HEK293 (cell line): ENCODE data around the gene FRMD3.

ENCODE experiments used
- CTCF ChIA-PET: fragments of 350-600 bp; formaldehyde crosslinking; extraction: SDS; loops from one replicate; lab custom pipeline; 2021; ENCODE audit warnings: antibody characterized with exemption; lab: Yijun Ruan, JAX
- POLR2A ChIA-PET: fragments of 300-600 bp; formaldehyde crosslinking; extraction: SDS; loops from one replicate; lab custom pipeline; 2020; ENCODE audit warnings: antibody characterized with exemption, inconsistent platforms; lab: Yijun Ruan, JAX
- H3K27ac ChIP-seq: fragments of 200-500 bp; sonication (Bioruptor generic); 2 replicates; pipeline ENCODE4 v1.5.1; 2014; ENCODE audit warnings: low read depth, low read length, control low read depth, inconsistent platforms; ENCODE audit errors: extremely low read depth
- H3K36me3 ChIP-seq, 2 experiments: fragments of 200-500 bp in 1 of 2; sonication (Bioruptor generic) in 1 of 2; 1 replicate in 1 of 2; 2 replicates in 1 of 2; pipeline ENCODE4 v1.5.1; 2014 to 2017; ENCODE audit warnings: inconsistent platforms in 2 of 2, low read length in 2 of 2; ENCODE audit not compliant: control insufficient read depth in 2 of 2, insufficient read depth in 1 of 2
- H3K4me1 ChIP-seq: fragments of 200-500 bp; sonication (Bioruptor generic); 2 replicates; pipeline ENCODE4 v1.5.1; 2014; ENCODE audit warnings: mild to moderate bottlenecking, low read length, inconsistent platforms; ENCODE audit not compliant: control insufficient read depth, insufficient read depth
- H3K4me3 ChIP-seq: 2 replicates; pipeline ENCODE4 v1.5.1; 2011; ENCODE audit warnings: low read depth, mild to moderate bottlenecking, control low read depth, low read length, moderate library complexity
- H3K9me3 ChIP-seq: fragments of 200-500 bp; sonication (Bioruptor generic); 2 replicates; pipeline ENCODE4 v1.5.1; 2014; ENCODE audit warnings: low read depth, low read length, inconsistent platforms; ENCODE audit not compliant: control insufficient read depth, insufficient read depth
- FEZF1 ChIP-seq: fragments of 450-650 bp; formaldehyde crosslinking; IDR thresholded peaks from 2 replicates; pipeline ENCODE4 v1.5.1; 2016; ENCODE audit warnings: missing biosample characterization, missing genetic modification characterization
- PRDM1 ChIP-seq: fragments of 450-650 bp; formaldehyde crosslinking; IDR thresholded peaks from 2 replicates; pipeline ENCODE4; 2016; ENCODE audit warnings: missing biosample characterization, missing genetic modification characterization
- YY2 ChIP-seq: fragments of 450-650 bp; formaldehyde crosslinking; IDR thresholded peaks from 2 replicates; pipeline ENCODE4 v1.5.1; 2016; ENCODE audit warnings: missing biosample characterization, missing genetic modification characterization
- ZBTB11 ChIP-seq: fragments of 450-650 bp; formaldehyde crosslinking; conservative IDR thresholded peaks from 2 replicates; pipeline ENCODE4 v1.5.1; 2016; ENCODE audit warnings: low read depth, missing biosample characterization, missing genetic modification characterization
- ZBTB44 ChIP-seq: fragments of 450-650 bp; IDR thresholded peaks from 2 replicates; pipeline ENCODE4 v1.5.1; 2018; ENCODE audit warnings: missing biosample characterization, mild to moderate bottlenecking, missing genetic modification characterization
- ZBTB7A ChIP-seq: fragments of 450-650 bp; formaldehyde crosslinking; IDR thresholded peaks from 2 replicates; pipeline ENCODE4 v1.5.1; 2016; ENCODE audit warnings: low read depth, missing biosample characterization, missing genetic modification characterization
- ZIC2 ChIP-seq: fragments of 450-650 bp; formaldehyde crosslinking; IDR thresholded peaks from 2 replicates; pipeline ENCODE4 v1.5.1; 2016; ENCODE audit warnings: missing biosample characterization, missing genetic modification characterization
- ZNF112 ChIP-seq: fragments of 450-650 bp; formaldehyde crosslinking; IDR thresholded peaks from 2 replicates; pipeline ENCODE4 v1.5.0; 2017; ENCODE audit warnings: missing biosample characterization, missing genetic modification characterization
- ZNF132 ChIP-seq: fragments of 450-650 bp; formaldehyde crosslinking; IDR thresholded peaks from 2 replicates; pipeline ENCODE4 v1.5.1; 2017; ENCODE audit warnings: missing biosample characterization, missing genetic modification characterization, borderline replicate concordance
- ZNF155 ChIP-seq: fragments of 450-650 bp; formaldehyde crosslinking; IDR thresholded peaks from 2 replicates; pipeline ENCODE4 v1.5.1; 2016; ENCODE audit warnings: missing biosample characterization, missing genetic modification characterization
- ZNF221 ChIP-seq: fragments of 450-650 bp; formaldehyde crosslinking; IDR thresholded peaks from 2 replicates; pipeline ENCODE4 v1.5.1; 2017; ENCODE audit warnings: missing biosample characterization, missing genetic modification characterization, borderline replicate concordance
- ZNF350 ChIP-seq: fragments of 450-650 bp; formaldehyde crosslinking; IDR thresholded peaks from 2 replicates; pipeline ENCODE4 v1.5.0; 2017; ENCODE audit warnings: missing biosample characterization, mild to moderate bottlenecking, missing genetic modification characterization
- ZNF37A ChIP-seq: fragments of 450-650 bp; IDR thresholded peaks from 2 replicates; pipeline ENCODE4 v1.5.1; 2018; ENCODE audit warnings: missing biosample characterization, missing genetic modification characterization
- ZNF513 ChIP-seq: fragments of 450-650 bp; IDR thresholded peaks from 2 replicates; pipeline ENCODE4 v1.5.1; 2018; ENCODE audit warnings: missing biosample characterization, missing genetic modification characterization
- ZNF529 ChIP-seq: fragments of 450-650 bp; formaldehyde crosslinking; IDR thresholded peaks from 2 replicates; pipeline ENCODE4 v1.5.1; 2017; ENCODE audit warnings: missing genetic modification characterization, missing biosample characterization; ENCODE audit not compliant: insufficient replicate concordance
- ZNF555 ChIP-seq: fragments of 450-650 bp; formaldehyde crosslinking; conservative IDR thresholded peaks from 2 replicates; pipeline ENCODE4 v1.5.1; 2017; ENCODE audit warnings: missing biosample characterization, mild to moderate bottlenecking, missing genetic modification characterization, inconsistent platforms
- ZNF621 ChIP-seq: fragments of 450-650 bp; formaldehyde crosslinking; IDR thresholded peaks from 2 replicates; pipeline ENCODE4 v1.5.1; 2017; ENCODE audit warnings: missing biosample characterization, missing genetic modification characterization
- ZNF777 ChIP-seq: fragments of 450-650 bp; formaldehyde crosslinking; IDR thresholded peaks from 2 replicates; pipeline ENCODE4 v1.5.1; 2017; ENCODE audit warnings: missing biosample characterization, missing genetic modification characterization, borderline replicate concordance
- ZNF792 ChIP-seq: fragments of 450-650 bp; formaldehyde crosslinking; IDR thresholded peaks from 2 replicates; pipeline ENCODE4 v1.5.1; 2016; ENCODE audit warnings: missing biosample characterization, missing genetic modification characterization
- TF ChIP-seq, protein P1 (sequence below): fragments of 450-650 bp; formaldehyde crosslinking; IDR thresholded peaks from 2 replicates; pipeline ENCODE4 v1.5.1; 2016; ENCODE audit warnings: missing biosample characterization, missing genetic modification characterization, borderline replicate concordance

The FRMD3 gene

GRCh38 chr9:83238871-83239640 is 299.1 kb downstream of the FRMD3 start:
- POLR2A ChIA-PET, result no interaction called here
- Histone ChIP-seq H3K4me3 (no peak overlapping the region), H3K36me3 (no peaks in the 10 kb centered on the region), H3K4me1 (peaks cover 9% of the 10 kb centered on the region; the same call in 1 of the 2 replicates), H3K9me3 (no peaks in the 10 kb centered on the region), H3K27ac (no peak overlapping the region)
- CTCF ChIA-PET, result interaction anchor here (0.5 to 1.1 kb wide), 2 partner anchors 15 to 56 kb away, joined by 3 read pairs; no protein-coding TSS in a partner anchor
- TF ChIP-seq ZNF132 (tag by site-specific recombination) (no peak), ZNF555 (no peak), PRDM1 (tag by site-specific recombination) (no peak), ZBTB44 (tag by site-specific recombination) (peak; percentile 78), ZNF155 (tag by site-specific recombination) (no peak), ZNF112 (tag by site-specific recombination) (no peak), FEZF1 (tag by site-specific recombination) (peak; percentile 23; the same call in 1 of the 2 replicates)

GRCh38 chr9:83236029-83236696 is 302.0 kb downstream of the FRMD3 start:
- Histone ChIP-seq H3K4me1 (peaks cover 9% of the 10 kb centered on the region; the same call in 1 of the 2 replicates), H3K9me3 (no peaks in the 10 kb centered on the region), H3K36me3 (no peaks in the 10 kb centered on the region), H3K27ac (no peak overlapping the region), H3K4me3 (no peak overlapping the region)
- ChIA-PET CTCF (no interaction called here), POLR2A (no interaction called here)
- TF ChIP-seq ZBTB7A (tag by site-specific recombination) (no peak), ZNF221 (tag by site-specific recombination) (no peak), ZNF792 (no peak), ZNF513 (no peak), ZNF621 (no peak)

DNA sequence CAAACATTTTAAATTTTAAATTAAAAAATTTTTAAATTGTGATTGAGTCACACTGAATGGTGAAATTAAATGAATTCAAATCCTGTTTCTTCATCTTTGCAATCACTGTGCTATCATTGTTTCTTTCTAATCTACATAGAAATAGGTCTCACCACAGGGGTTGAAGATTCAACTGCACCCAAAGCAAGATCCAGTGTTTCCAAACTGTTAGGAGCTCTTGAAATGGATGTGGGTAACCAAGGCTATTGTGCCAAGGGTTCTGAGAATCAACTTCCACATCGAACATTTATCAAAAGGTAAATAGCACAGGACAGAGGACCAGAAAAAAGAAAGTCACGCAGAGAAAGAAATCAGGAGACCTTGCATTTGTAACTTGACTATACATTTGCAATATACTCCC is 302.7 kb downstream of the FRMD3 start:
- TF ChIP-seq FEZF1 (tag by site-specific recombination) (no peak), ZNF350 (tag by site-specific recombination) (no peak), ZNF529 (tag by site-specific recombination) (no peak), ZIC2 (tag by site-specific recombination) (no peak), ZBTB11 (tag by site-specific recombination) (no peak), ZNF37A (tag by site-specific recombination) (no peak), ZNF777 (no peak), ZNF155 (tag by site-specific recombination) (no peak), YY2 (tag by site-specific recombination) (no peak)
- TF ChIP-seq, protein P1, sequence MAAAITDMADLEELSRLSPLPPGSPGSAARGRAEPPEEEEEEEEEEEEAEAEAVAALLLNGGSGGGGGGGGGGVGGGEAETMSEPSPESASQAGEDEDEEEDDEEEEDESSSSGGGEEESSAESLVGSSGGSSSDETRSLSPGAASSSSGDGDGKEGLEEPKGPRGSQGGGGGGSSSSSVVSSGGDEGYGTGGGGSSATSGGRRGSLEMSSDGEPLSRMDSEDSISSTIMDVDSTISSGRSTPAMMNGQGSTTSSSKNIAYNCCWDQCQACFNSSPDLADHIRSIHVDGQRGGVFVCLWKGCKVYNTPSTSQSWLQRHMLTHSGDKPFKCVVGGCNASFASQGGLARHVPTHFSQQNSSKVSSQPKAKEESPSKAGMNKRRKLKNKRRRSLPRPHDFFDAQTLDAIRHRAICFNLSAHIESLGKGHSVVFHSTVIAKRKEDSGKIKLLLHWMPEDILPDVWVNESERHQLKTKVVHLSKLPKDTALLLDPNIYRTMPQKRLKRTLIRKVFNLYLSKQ (tag by site-specific recombination), result no peak
- H3K4me3 ChIP-seq, result no peak overlapping the region
- ChIA-PET POLR2A (no interaction called here), CTCF (no interaction called here)
- H3K4me1 ChIP-seq, result peaks cover 9% of the 10 kb centered on the region; the same call in 1 of the 2 replicates
- H3K27ac ChIP-seq, result no peak overlapping the region
- no peaks in the 10 kb centered on the region for H3K36me3 ChIP-seq
- H3K9me3 ChIP-seq, result no peaks in the 10 kb centered on the region
